Keratinocyte (primary cell): Measurements from ENCODE around the gene COL16A1. TPM values are rescaled to one million over a fixed set of nuclear protein-coding genes. Genes with fewer than 3 reads are reported as not detected.

Experiments
- DNase-seq: peaks from one replicate; pipeline ENCODE4 v3.0.0-alpha.2; 2011; ENCODE audit warnings: low read depth, missing footprints, low spot score
- FAIRE-seq: peaks from 2 replicates; lab custom pipeline; 2011; peaks lifted over from hg19 to GRCh38; lab: Jason Lieb, UNC
- H2AFZ ChIP-seq: 2 replicates; pipeline ENCODE4 v1.6.0; 2012; ENCODE audit warnings: low read length, control low read depth, inconsistent platforms; ENCODE audit not compliant: control insufficient read depth
- H3K27ac ChIP-seq: 2 replicates; pipeline ENCODE4 v1.5.1; 2011; ENCODE audit warnings: low read length; ENCODE audit not compliant: control insufficient read depth, insufficient read depth
- H3K27me3 ChIP-seq: 3 replicates; pipeline ENCODE4 v1.6.0; 2011; ENCODE audit warnings: low read length; ENCODE audit not compliant: control insufficient read depth, insufficient read depth; ENCODE audit errors: extremely low read depth
- H3K36me3 ChIP-seq, 2 experiments: 2 replicates in 1 of 2; 3 replicates in 1 of 2; pipeline ENCODE4 v1.5.1; 2011; ENCODE audit warnings: low read length in 2 of 2, mild to moderate bottlenecking in 1 of 2; ENCODE audit not compliant: control insufficient read depth in 2 of 2, insufficient read depth in 2 of 2; ENCODE audit errors: extremely low read depth in 1 of 2
- H3K4me1 ChIP-seq: 3 replicates; pipeline ENCODE4 v1.5.1; 2011; ENCODE audit warnings: low read length; ENCODE audit not compliant: control insufficient read depth, insufficient read depth; ENCODE audit errors: extremely low read depth
- H3K4me2 ChIP-seq: 3 replicates; pipeline ENCODE4 v1.6.0; 2011; ENCODE audit warnings: low read depth, low read length; ENCODE audit not compliant: control insufficient read depth, insufficient read depth; ENCODE audit errors: extremely low read depth
- H3K4me3 ChIP-seq, 3 experiments: fragments of 200-600 bp in 1 of 3; sonication (generic) in 1 of 3; 2 replicates in 2 of 3; 3 replicates in 1 of 3; pipeline ENCODE4 v1.5.1; 2011 to 2016; ENCODE audit warnings: low read length in 3 of 3, mild to moderate bottlenecking in 3 of 3, control low read depth in 2 of 3, inconsistent platforms in 1 of 3, low read depth in 1 of 3, mixed read lengths in 1 of 3, mixed run types in 1 of 3, moderate library complexity in 1 of 3; ENCODE audit not compliant: control insufficient read depth in 2 of 3, insufficient read depth in 2 of 3; ENCODE audit errors: extremely low read depth in 1 of 3
- H3K79me2 ChIP-seq: 2 replicates; pipeline ENCODE4 v1.6.0; 2012; ENCODE audit warnings: low read length; ENCODE audit not compliant: control insufficient read depth, insufficient read depth
- H3K9ac ChIP-seq: 3 replicates; pipeline ENCODE4 v1.6.0; 2011; ENCODE audit warnings: low read length; ENCODE audit not compliant: control insufficient read depth, insufficient read depth; ENCODE audit errors: extremely low read depth
- H3K9me1 ChIP-seq: 3 replicates; pipeline ENCODE4 v1.6.0; 2011; ENCODE audit warnings: low read length; ENCODE audit not compliant: control insufficient read depth, insufficient read depth; ENCODE audit errors: extremely low read depth
- H3K9me3 ChIP-seq: 2 replicates; pipeline ENCODE4 v1.5.1; 2012; ENCODE audit warnings: low read depth, low read length; ENCODE audit not compliant: control insufficient read depth
- H4K20me1 ChIP-seq: 3 replicates; pipeline ENCODE4 v1.6.0; 2011; ENCODE audit warnings: low read length; ENCODE audit not compliant: control insufficient read depth, insufficient read depth; ENCODE audit errors: extremely low read depth
- EZH2 ChIP-seq: IDR thresholded peaks from one replicate; pipeline ENCODE4 v1.6.1; 2012; ENCODE audit warnings: inconsistent platforms, mild to moderate bottlenecking, low read length, moderate library complexity
- dilution Hi-C: fragments of 300-500 bp; cut with MboI; formaldehyde crosslinking; loops from one replicate; pipeline ENCODE4 v1.7.0; 2020; ENCODE audit warnings: low sequenced_read_pairs; ENCODE audit not compliant: extremely low pct_ligation_motif_present
- polyA plus RNA-seq, 5 experiments: library from polyadenylated mRNA; depleted of rRNA in 3 of 5; stranded (reverse) in 3 of 5; stranded (forward) in 1 of 5; unstranded in 1 of 5; fragments of >200 nt; gene quantifications; 1 replicate in 1 of 5; 2 replicates in 3 of 5; 3 replicates in 1 of 5; pipeline versions ENCODE4 v1.2.1 to v1.2.3, GENCODE V29; 2011 to 2012; ENCODE audit warnings: missing spikeins in 2 of 5, low read depth in 1 of 5, low replicate concordance in 1 of 5
- TF ChIP-seq, protein P1 (sequence below), 3 experiments: IDR thresholded peaks in 1 of 3; conservative IDR thresholded peaks in 1 of 3; optimal IDR thresholded peaks in 1 of 3; 2 replicates in 2 of 3; 3 replicates in 1 of 3; pipeline versions ENCODE3 to v1.5.1; 2011; ENCODE audit warnings: low read length in 3 of 3, mild to moderate bottlenecking in 3 of 3, moderate library complexity in 2 of 3, control low read depth in 1 of 3, inconsistent platforms in 1 of 3; ENCODE audit not compliant: insufficient read depth in 2 of 3; ENCODE audit errors: extremely low read depth in 1 of 3

Gene COL16A1
- polyA plus RNA-seq, 1 donor (not counting 4 experiments of a cell fraction or from before 2014, with no cell fraction given): 43.4 TPM

DNA sequence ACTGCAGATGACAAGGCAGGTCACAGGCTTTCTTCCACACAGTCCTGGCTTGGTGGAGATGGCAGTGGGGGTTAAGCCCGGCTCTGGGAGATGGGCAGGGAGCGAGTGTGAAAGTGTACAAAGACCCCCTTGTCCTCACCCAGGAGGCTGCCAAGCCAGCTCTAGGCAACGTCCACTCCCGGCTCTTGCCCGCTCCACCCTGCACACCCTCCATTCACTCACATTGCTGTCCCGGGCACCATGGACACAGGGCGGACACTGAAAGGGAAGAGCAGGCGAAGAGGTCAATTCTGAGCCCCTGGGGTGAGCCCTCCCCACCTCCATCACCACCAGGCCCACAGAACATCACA is 8.9 kb downstream of the COL16A1 start:
- no peak for FAIRE-seq

DNA sequence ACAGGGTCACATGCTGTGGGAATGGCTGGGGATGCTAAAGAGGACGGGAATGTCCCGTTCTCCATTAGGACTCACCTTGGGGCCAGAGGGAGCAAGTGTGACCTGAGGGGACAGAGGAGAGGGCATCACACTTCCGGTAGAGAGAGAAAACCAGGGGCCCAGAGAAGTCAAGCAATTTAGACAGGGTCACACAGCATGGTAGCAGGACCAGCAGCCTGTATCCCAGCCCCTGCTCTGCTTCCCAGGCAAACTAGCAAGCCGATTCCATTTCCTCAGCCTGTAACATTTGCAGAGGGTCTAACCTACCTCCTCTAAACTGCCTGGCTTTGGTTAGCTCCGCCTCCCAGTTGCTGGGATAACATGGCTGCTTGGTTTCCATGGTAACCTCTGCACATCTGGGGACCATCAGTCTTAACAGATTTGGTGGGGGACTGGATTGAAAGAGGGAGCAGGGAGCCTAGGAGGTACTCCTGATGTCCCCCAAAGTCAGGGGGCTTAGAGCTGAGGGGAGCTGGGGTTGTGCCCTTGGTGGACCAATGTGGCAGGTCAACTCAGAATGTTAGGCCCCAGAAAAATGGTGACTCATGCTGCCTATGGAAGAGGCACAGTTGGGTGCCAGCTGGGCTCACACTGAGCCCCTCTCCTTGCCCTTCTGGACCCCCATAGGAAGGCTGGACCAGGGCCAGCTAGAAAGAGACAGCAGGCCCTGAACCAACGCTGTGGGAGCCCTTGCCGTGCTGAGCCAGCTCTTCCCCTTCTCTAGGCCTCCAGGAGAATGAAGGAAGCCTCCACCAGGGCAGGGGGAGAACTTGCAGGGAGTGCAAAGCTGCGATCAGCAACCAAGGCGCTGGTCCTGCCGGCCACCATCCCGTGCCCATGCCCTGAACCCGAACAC is 9.5 kb downstream of the COL16A1 start:
- Histone ChIP-seq H3K9me1 (no peaks in the 10 kb centered on the region), H3K4me1 (peaks cover 23% of the 10 kb centered on the region), H3K79me2 (no peaks in the 10 kb centered on the region), H3K9me3 (no peaks in the 10 kb centered on the region), H4K20me1 (no peaks in the 10 kb centered on the region), H3K4me3 (no peak overlapping the region), H2AFZ (no peak overlapping the region), H3K27ac (no peak overlapping the region), H3K36me3 (peaks cover 60 to 70% of the 10 kb centered on the region in 2 experiments), H3K27me3 (no peaks in the 10 kb centered on the region), H3K9ac (no peak overlapping the region), H3K4me2 (no peak overlapping the region)
- TF ChIP-seq, protein P1, sequence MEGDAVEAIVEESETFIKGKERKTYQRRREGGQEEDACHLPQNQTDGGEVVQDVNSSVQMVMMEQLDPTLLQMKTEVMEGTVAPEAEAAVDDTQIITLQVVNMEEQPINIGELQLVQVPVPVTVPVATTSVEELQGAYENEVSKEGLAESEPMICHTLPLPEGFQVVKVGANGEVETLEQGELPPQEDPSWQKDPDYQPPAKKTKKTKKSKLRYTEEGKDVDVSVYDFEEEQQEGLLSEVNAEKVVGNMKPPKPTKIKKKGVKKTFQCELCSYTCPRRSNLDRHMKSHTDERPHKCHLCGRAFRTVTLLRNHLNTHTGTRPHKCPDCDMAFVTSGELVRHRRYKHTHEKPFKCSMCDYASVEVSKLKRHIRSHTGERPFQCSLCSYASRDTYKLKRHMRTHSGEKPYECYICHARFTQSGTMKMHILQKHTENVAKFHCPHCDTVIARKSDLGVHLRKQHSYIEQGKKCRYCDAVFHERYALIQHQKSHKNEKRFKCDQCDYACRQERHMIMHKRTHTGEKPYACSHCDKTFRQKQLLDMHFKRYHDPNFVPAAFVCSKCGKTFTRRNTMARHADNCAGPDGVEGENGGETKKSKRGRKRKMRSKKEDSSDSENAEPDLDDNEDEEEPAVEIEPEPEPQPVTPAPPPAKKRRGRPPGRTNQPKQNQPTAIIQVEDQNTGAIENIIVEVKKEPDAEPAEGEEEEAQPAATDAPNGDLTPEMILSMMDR (optimal IDR thresholded peaks at IDR 0.05 in 1 of 3, IDR thresholded peaks at IDR 0.05 in 1 of 3, conservative IDR thresholded peaks at IDR 0.05 in 1 of 3; ENCODE audit: extremely low read depth in 1 of 3, insufficient read depth in 2 of 3, low read length in 3 of 3): no peak
- TF ChIP-seq EZH2: no peak
- dilution Hi-C loops: no loop called here
- DNase-seq: no peak
- no peak for FAIRE-seq

More for the DNA sequence above, 8.9 kb downstream of the COL16A1 start:
- no peak overlapping the region for H3K4me3 ChIP-seq
- no peak overlapping the region for H3K27ac ChIP-seq
- H3K9me1 ChIP-seq: no peaks in the 10 kb centered on the region
- no peak overlapping the region for H3K4me2 ChIP-seq
- no peak for TF ChIP-seq EZH2
- dilution Hi-C loops: no loop called here
- no peaks in the 10 kb centered on the region for H3K27me3 ChIP-seq
- H4K20me1 ChIP-seq: no peaks in the 10 kb centered on the region
- peaks cover 4% of the 10 kb centered on the region for H3K79me2 ChIP-seq
- H3K9ac ChIP-seq: no peak overlapping the region
- no peaks in the 10 kb centered on the region for H3K9me3 ChIP-seq
- no peak overlapping the region for H2AFZ ChIP-seq
- peaks cover 23% of the 10 kb centered on the region for H3K4me1 ChIP-seq
- peaks cover 62 to 71% of the 10 kb centered on the region in 2 experiments for H3K36me3 ChIP-seq
- no peak for DNase-seq
